Coronary artery (tissue), 2 donors: ENCODE results near the gene PRSS2.
"Not testable (repeated sequence)": the region's sequence is repeated elsewhere in the genome, so short reads cannot be mapped to it uniquely, and the experiment has no call there.

Experiments
- DNase-seq: peaks from one replicate; pipeline ENCODE4 v3.0.0-alpha.2; 2017; ENCODE audit warnings: low spot score
- H3K27ac ChIP-seq, 2 donors: fragments of 200-600 bp; sonication (generic); one replicate each; pipeline ENCODE4 v1.5.1; 2016 to 2019
- H3K4me3 ChIP-seq: fragments of 200-600 bp; sonication (generic); 2 replicates; pipeline ENCODE4 v1.5.1; 2016; ENCODE audit warnings: mild to moderate bottlenecking, moderate library complexity
- TF ChIP-seq, protein P1 (sequence below): fragments of 200-600 bp; sonication (generic); IDR thresholded peaks from one replicate; pipeline ENCODE4 v1.5.1; 2019; ENCODE audit warnings: antibody characterized with exemption

The PRSS2 gene

GRCh38 chr7:142773937-142774744, 3.4 kb downstream of the PRSS2 start:
- H3K27ac ChIP-seq: no peak overlapping the region
- no peak overlapping the region for H3K4me3 ChIP-seq
- TF ChIP-seq, protein P1, sequence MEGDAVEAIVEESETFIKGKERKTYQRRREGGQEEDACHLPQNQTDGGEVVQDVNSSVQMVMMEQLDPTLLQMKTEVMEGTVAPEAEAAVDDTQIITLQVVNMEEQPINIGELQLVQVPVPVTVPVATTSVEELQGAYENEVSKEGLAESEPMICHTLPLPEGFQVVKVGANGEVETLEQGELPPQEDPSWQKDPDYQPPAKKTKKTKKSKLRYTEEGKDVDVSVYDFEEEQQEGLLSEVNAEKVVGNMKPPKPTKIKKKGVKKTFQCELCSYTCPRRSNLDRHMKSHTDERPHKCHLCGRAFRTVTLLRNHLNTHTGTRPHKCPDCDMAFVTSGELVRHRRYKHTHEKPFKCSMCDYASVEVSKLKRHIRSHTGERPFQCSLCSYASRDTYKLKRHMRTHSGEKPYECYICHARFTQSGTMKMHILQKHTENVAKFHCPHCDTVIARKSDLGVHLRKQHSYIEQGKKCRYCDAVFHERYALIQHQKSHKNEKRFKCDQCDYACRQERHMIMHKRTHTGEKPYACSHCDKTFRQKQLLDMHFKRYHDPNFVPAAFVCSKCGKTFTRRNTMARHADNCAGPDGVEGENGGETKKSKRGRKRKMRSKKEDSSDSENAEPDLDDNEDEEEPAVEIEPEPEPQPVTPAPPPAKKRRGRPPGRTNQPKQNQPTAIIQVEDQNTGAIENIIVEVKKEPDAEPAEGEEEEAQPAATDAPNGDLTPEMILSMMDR: no peak
- DNase-seq: no peak

- TF ChIP-seq, protein P1: no peak
Observed at GRCh38 chr7:142774826-142775225, 4.1 kb downstream of the PRSS2 start.

GRCh38 chr7:142775351-142776115, 4.8 kb downstream of the PRSS2 start:
- DNase-seq, H3K4me3 ChIP-seq: not testable (repeated sequence)
- H3K27ac ChIP-seq: peak overlapping the region in 1 of 2 donors; percentile 54

More at GRCh38 chr7:142774826-142775225, 4.1 kb downstream of the PRSS2 start:
- Histone ChIP-seq H3K27ac (peak overlapping the region in 1 of 2 donors; percentile 54), H3K4me3 (no peak overlapping the region)
- DNase-seq: no peak

DNA sequence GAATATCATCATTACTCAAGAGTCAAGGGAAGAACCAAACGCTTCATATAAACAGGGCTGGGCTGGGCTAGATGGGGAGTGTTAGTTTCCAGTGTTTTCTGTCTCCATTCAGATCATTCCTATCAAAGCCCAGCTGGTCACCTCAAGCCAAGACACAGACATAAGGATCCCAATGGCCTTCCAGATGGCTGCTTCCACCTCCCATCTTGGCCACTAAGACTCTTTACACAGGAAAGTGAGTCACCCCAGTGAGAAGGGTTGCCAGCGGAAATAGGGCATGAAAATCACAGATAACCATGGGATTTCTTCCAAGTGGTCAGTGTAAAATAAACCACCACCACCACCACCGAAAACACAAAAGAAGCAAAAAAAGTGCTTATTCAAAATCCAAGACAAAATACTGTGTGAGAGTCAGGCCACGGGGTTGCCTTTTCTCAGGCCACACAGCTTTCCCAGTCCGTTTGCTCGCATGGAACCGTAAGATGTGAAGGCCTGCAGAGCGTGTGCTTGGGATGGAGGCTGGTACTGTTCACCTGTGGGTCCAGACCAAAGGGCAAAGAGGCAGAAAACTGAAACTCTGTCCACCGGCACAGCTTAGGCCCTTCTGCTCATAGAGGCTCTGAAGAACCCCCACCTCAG, 5.6 kb downstream of the PRSS2 start:
- no peak overlapping the region for H3K4me3 ChIP-seq
- TF ChIP-seq, protein P1: no peak
- H3K27ac ChIP-seq: peak overlapping the region; percentile 32 to 54
- no peak for DNase-seq

GRCh38 chr7:142776845-142777225, 6.1 kb downstream of the PRSS2 start:
- not testable (repeated sequence) for H3K4me3 ChIP-seq, DNase-seq
- peak overlapping the region; percentile 32 to 54 for H3K27ac ChIP-seq

GRCh38 chr7:142777318-142777717, 6.5 kb downstream of the PRSS2 start:
- Histone ChIP-seq H3K27ac (no peak overlapping the region), H3K4me3 (no peak overlapping the region)
- TF ChIP-seq, protein P1: no peak
- no peak for DNase-seq

DNA sequence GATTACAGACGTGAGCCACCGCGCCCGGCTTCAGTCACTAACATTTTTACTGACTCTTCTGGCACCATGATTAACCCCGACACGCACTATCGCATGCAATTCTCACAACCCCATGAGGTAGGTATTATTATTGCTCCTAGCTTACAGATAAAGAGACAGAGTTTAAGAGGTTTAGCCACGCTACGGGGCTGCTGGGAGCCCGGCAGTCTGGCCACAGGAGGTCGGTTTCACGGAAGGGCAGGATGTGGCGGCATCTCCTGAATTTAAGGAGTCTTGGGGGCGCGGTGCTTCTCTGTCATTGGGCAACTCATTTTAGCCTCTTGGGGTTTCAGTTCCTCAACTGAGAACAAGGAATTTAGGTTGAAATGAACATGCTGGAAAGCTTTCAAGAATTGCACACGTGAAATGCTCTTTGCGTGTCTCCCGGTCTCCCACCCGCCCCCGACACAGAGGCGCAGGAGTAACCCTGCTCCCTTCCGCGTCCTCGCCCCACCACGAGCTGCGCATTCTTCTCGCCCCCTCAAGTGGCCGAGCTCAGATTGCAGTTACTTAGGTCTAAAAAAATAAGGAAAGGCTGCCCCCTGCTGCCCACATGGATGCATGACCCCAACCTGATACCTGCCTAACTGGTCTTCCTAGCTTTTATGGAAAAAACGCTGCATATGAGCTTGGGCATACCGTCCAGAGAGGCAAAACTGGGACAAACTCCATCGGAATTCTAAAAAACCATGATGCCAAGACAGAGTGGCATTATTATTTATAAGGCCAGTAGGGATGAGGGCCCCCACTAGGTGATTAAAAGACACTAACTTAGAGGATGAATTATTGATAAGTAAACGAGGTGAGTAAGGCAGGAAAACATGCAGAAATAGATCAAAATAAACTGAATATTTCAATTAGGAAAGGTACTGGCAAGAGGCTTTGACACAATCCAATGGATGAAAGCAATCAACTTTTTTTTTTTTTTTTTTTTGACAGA, 12.4 kb downstream of the PRSS2 start:
- TF ChIP-seq, protein P1: peak; percentile 87
- DNase-seq: peak; percentile 88
- H3K4me3 ChIP-seq: peak overlapping the region; percentile 59
- no peak overlapping the region for H3K27ac ChIP-seq
